Muscle of arm (tissue), 14 donors: ENCODE measurements around the gene PPP1R15A. TPM values are rescaled to one million over a fixed set of nuclear protein-coding genes. Genes with fewer than 3 reads are reported as not detected.
A peak's percentile ranks its signal among the peaks of the same experiment; 100 is the strongest.
"Not testable (repeated sequence)": the region's sequence is repeated elsewhere in the genome, so short reads cannot be mapped to it uniquely, and the experiment has no call there.

Experiments used
- DNase-seq: peaks from one replicate; pipeline ENCODE4 v3.0.0-alpha.2; 2013
- long read RNA-seq, 11 donors: transcript quantifications; one replicate each; lab custom pipeline, GENCODE V29; 2026
- polyA plus RNA-seq, 12 donors: library from polyadenylated mRNA; unstranded; fragments of 120-200 nt; gene quantifications; one replicate each; pipeline ENCODE4 v1.2.1, GENCODE V29; 2013; ENCODE audit not compliant: insufficient read length in 12 of 12

PPP1R15A gene
- 100 to 1,000 TPM in 1 of 12 donors, 10 to 100 TPM in 10, not detected in 1; 36.2 to 100 (median 59.0) TPM for polyA plus RNA-seq
- long read RNA-seq, donor 1, transcript PPP1R15A-201 (3 exons, 2,378 nt), result minor isoform, 8 of 103 reads
- long read RNA-seq, donor 1, transcript PPP1R15A-202 (1 exons, 1,725 nt), result major isoform, 25 of 103 reads
- long read RNA-seq, donor 1, partial matches to known transcripts, result 70 of 103 reads
- long read RNA-seq, donor 1, other reads (novel, unspliced or antisense), result 0 of 103 reads
- long read RNA-seq, donor 2, transcript PPP1R15A-201 (3 exons, 2,378 nt), result major isoform, 12 of 68 reads
- long read RNA-seq, donor 2, transcript PPP1R15A-202 (1 exons, 1,725 nt), result minor isoform, 6 of 68 reads
- long read RNA-seq, donor 2, partial matches to known transcripts, result 50 of 68 reads
- long read RNA-seq, donor 2, other reads (novel, unspliced or antisense), result 0 of 68 reads
- long read RNA-seq, donor 3, partial matches to known transcripts, result 22 of 27 reads
- long read RNA-seq, donor 3, other reads (novel, unspliced or antisense), result 0 of 27 reads
- long read RNA-seq, donor 4, partial matches to known transcripts, result 10 of 15 reads
- long read RNA-seq, donor 4, other reads (novel, unspliced or antisense), result 0 of 15 reads
- long read RNA-seq, donor 5, transcript PPP1R15A-201 (3 exons, 2,378 nt), result major isoform, 24 of 85 reads
- long read RNA-seq, donor 5, partial matches to known transcripts, result 57 of 85 reads
- long read RNA-seq, donor 5, other reads (novel, unspliced or antisense), result 0 of 85 reads
- long read RNA-seq, donor 6, transcript PPP1R15A-201 (3 exons, 2,378 nt), result major isoform, 10 of 47 reads
- long read RNA-seq, donor 6, partial matches to known transcripts, result 34 of 47 reads
- long read RNA-seq, donor 6, other reads (novel, unspliced or antisense), result 0 of 47 reads
- long read RNA-seq, donor 7, partial matches to known transcripts, result 29 of 35 reads
- long read RNA-seq, donor 7, other reads (novel, unspliced or antisense), result 0 of 35 reads
- long read RNA-seq, donor 8, transcript PPP1R15A-201 (3 exons, 2,378 nt), result major isoform, 13 of 58 reads
- long read RNA-seq, donor 8, transcript PPP1R15A-202 (1 exons, 1,725 nt), result minor isoform, 5 of 58 reads
- long read RNA-seq, donor 8, partial matches to known transcripts, result 40 of 58 reads
- long read RNA-seq, donor 8, other reads (novel, unspliced or antisense), result 0 of 58 reads
- long read RNA-seq, donor 9, partial matches to known transcripts, result 31 of 37 reads
- long read RNA-seq, donor 9, other reads (novel, unspliced or antisense), result 0 of 37 reads
- long read RNA-seq, donor 10, transcript PPP1R15A-201 (3 exons, 2,378 nt), result major isoform, 11 of 41 reads
- long read RNA-seq, donor 10, partial matches to known transcripts, result 28 of 41 reads
- long read RNA-seq, donor 10, other reads (novel, unspliced or antisense), result 0 of 41 reads
- long read RNA-seq, donor 11, transcript PPP1R15A-202 (1 exons, 1,725 nt), result major isoform, 13 of 79 reads
- long read RNA-seq, donor 11, partial matches to known transcripts, result 63 of 79 reads
- long read RNA-seq, donor 11, other reads (novel, unspliced or antisense), result 0 of 79 reads

- peak; percentile 99 for DNase-seq
Observed at GRCh38 chr19:48872182-48872883, at the start of gene PPP1R15A. Gene PPP1R15A (plus strand): TSS chr19:48872421. CDS start chr19:48873234, 813 bp downstream.

GRCh38 chr19:48822514-48822913 lies 49.7 kb upstream of the PPP1R15A start:
- DNase-seq, result no peak

GRCh38 chr19:48826606-48827020 lies 45.6 kb upstream of the PPP1R15A start:
- DNase-seq, result no peak

- no peak for DNase-seq
Observed at GRCh38 chr19:48830088-48830487, 42.1 kb upstream of the PPP1R15A start.

- DNase-seq, result no peak
Observed at GRCh38 chr19:48830965-48831364, 41.3 kb upstream of the PPP1R15A start.

GRCh38 chr19:48833049-48833448 lies 39.2 kb upstream of the PPP1R15A start:
- DNase-seq, result no peak

GRCh38 chr19:48833977-48834376 lies 38.2 kb upstream of the PPP1R15A start:
- DNase-seq, result no peak

GRCh38 chr19:48835734-48836088 lies 36.5 kb upstream of the PPP1R15A start:
- peak; percentile 86 for DNase-seq

GRCh38 chr19:48836089-48837017 lies 35.9 kb upstream of the PPP1R15A start, which contains the start of gene HSD17B14:
Gene HSD17B14 (minus strand): TSS chr19:48836491. CDS start chr19:48836411, 80 bp downstream.
- DNase-seq, result peak; percentile 39

- peak; percentile 75 for DNase-seq
Observed at GRCh38 chr19:48837051-48837524, 35.1 kb upstream of the PPP1R15A start.

GRCh38 chr19:48837687-48838086 lies 34.5 kb upstream of the PPP1R15A start:
- DNase-seq, result no peak

- no peak for DNase-seq
Observed at GRCh38 chr19:48841047-48841446, 31.2 kb upstream of the PPP1R15A start.

GRCh38 chr19:48841571-48841970 lies 30.6 kb upstream of the PPP1R15A start:
- no peak for DNase-seq

- peak; percentile 71 for DNase-seq
Observed at GRCh38 chr19:48842789-48843162, 29.4 kb upstream of the PPP1R15A start.

- no peak for DNase-seq
Observed at GRCh38 chr19:48844472-48844871, 27.7 kb upstream of the PPP1R15A start.

GRCh38 chr19:48845384-48845783 lies 26.8 kb upstream of the PPP1R15A start:
- no peak for DNase-seq

- DNase-seq, result not testable (repeated sequence)
Observed at GRCh38 chr19:48846659-48847058, 25.6 kb upstream of the PPP1R15A start.

GRCh38 chr19:48852292-48852691 lies 19.9 kb upstream of the PPP1R15A start:
- no peak for DNase-seq

GRCh38 chr19:48853483-48853882 lies 18.7 kb upstream of the PPP1R15A start:
- DNase-seq, result no peak
